Ishikawa (cell line): ENCODE data around the gene KCNIP3.

Experiments
- CREB1 ChIP-seq: IDR thresholded peaks from 2 replicates; pipeline ENCODE4 v1.6.1; 2012; ENCODE audit warnings: low read depth
- RAD21 ChIP-seq: IDR thresholded peaks from 2 replicates; pipeline ENCODE4 v1.6.1; 2012; ENCODE audit warnings: low read depth
- REST ChIP-seq: IDR thresholded peaks from 2 replicates; pipeline ENCODE4 v1.6.1; 2012; ENCODE audit warnings: low read depth, mild to moderate bottlenecking
- TAF1 ChIP-seq: IDR thresholded peaks from 2 replicates; pipeline ENCODE4 v1.6.1; 2012; ENCODE audit warnings: low read depth, mild to moderate bottlenecking
- YY1 ChIP-seq: IDR thresholded peaks from 2 replicates; pipeline ENCODE4 v1.6.1; 2012; ENCODE audit warnings: low read depth

DNA sequence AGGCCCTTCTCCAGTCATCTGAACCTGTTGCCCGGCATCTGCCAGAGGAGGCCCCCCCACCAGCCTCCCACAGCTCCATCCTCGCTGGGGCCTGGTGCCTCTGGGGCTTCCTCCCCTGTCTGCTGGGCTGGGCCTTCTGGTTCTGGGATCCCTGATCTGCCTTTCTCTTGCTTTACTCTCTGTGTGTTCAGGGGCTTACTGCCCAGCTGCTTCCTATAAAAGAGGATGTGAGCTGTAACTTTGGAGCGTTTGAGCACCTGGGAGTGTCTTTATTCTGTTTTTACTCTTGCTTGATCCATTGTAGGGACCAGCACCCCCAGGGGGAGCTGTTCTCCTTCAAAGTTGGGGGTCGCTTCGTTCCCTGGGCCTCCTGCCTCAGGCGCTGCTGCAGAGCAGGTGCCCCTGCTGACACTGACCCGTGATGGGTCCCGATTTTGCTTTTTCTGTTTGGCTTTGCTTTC, 82.3 kb downstream of the KCNIP3 start:
- TF ChIP-seq TAF1 = no peak
- no peak for TF ChIP-seq REST
- TF ChIP-seq YY1 = no peak
- TF ChIP-seq CREB1 = no peak
- no peak for TF ChIP-seq RAD21
